ENCODE data around the gene NOC4L.
A peak's percentile ranks its signal among the peaks of the same experiment; 100 is the strongest.

The NOC4L gene

GRCh38 chr12:132170094-132170636 lies 25.9 kb downstream of the NOC4L start:
- no peak for DNase-seq (ENCODE audit: low read depth)

DNA sequence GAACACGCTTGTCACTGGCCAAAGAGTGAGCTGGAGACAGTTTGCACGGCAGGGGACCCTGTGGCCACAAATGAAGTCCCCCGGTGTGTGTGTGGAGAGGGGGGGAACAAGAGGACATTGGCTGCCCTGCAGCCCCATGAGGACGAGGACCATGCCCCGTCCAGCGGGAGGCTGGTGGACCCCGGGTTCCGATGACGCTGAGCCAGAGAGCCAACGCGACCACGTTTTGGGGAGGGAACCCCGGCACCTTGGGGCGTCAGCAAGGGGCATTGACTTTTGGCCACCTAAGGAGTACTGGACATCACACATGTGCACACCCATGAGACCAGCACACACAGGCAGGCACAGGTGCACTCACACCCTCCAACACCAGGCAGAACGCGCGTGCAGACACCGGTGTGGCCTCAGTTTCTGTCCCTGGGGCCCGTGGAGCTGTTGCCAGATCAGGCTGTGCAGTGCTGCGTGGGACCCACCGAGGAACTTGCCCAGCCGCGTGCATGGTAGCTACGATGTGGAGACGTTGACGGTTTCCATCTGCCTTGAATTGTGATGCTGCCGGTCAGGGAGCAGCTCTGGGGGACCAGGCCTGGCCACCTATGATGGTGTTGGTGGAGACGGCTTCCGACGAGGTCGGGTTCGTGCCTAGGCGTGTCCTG lies 26.5 kb downstream of the NOC4L start:
- no peak for DNase-seq (ENCODE audit: low read depth)

- DNase-seq (ENCODE audit: low read depth), result no peak
Measured at GRCh38 chr12:132171293-132171967, 27.2 kb downstream of the NOC4L start.

- DNase-seq (ENCODE audit: low read depth), result no peak
Measured at GRCh38 chr12:132171968-132172521, 27.8 kb downstream of the NOC4L start.

- DNase-seq (ENCODE audit: low read depth), result no peak
Measured at GRCh38 chr12:132172619-132173018, 28.4 kb downstream of the NOC4L start.

DNA sequence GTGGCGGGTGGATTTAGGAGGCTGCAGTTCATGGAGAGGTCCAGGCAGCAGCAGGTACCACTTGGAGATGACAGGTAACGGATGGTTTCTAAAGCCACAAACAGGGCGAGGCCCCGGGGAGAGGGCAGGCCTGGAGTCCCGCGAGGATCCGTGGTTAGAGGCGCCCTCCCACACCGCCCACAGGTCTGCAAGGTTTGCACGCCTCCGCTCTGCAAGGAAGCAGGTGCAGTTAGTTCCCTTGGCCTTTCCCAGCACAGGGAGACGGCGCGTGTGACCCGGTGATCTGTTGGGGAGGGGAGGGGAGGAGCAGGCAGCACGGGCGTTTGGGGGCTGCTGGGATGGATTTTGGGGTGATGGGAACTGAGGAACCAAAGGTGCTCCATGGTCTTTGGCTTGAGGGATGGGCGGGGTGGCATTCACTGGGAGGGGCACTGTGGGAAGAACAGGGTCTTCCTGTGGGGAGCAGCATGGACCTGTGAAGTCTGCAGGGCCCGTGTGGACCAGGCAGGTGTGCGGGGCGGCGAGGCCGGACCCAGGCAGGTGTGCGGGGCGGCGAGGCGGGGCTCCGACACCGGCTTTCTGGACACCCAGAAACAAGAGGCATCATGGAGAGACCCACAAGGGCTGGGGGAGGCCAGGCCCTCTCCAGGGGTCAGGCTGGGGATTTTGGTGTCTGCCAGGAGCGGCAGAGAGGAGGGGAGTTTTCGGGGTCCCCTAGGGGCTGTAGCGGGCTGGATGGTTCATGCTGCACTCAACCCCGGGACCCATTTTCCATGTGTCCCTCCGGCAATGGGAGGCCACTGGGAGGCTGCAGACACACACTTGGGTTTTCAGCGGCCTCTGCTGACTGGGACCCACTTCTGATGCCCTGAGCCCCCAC lies 29.1 kb downstream of the NOC4L start:
- no peak for DNase-seq (ENCODE audit: low read depth)

DNA sequence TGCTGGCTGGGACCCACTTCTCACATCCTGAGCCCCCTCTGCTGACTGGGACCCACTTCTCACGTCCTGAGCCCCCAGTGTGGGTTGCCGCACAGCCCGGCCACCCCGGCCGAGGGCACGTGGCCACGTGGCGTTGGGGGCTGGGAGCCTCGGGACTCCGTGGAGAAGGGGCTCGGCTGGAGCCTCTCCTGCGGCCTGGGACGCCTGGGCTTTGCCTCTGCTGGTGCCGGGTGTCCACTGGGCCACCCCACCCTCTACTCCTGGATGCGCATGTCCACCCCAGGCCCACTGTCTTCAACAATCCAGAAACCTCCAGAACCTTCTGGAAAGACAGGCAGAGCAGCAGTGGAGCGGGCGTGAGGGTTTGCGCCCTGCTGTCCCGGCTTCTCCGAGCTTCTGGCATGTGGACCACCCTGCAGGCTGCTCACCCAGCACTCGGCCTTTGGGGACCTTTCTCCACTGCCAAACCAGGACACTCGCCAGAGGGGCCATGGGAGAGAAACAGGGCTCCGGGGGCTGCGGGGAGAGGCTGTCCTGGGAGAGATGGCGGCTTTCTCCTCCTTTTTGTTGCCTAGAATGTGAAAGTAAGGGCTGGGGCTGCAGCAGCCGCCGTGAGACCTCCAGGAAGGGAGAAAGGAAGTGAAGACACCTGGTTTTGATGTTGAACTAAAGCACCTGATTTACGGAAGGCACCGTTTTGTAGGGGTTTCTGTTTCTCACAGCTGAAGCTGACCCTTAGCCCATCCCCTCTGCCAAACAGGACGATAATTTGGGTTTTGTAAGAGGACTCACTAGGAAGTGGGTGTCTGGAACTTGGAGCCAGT lies 30.0 kb downstream of the NOC4L start:
- DNase-seq (ENCODE audit: low read depth), result no peak

- no peak for DNase-seq (ENCODE audit: low read depth)
Measured at GRCh38 chr12:132174839-132175490, 30.7 kb downstream of the NOC4L start.

- DNase-seq (ENCODE audit: low read depth), result no peak
Measured at GRCh38 chr12:132175496-132176384, 31.5 kb downstream of the NOC4L start.

- DNase-seq (ENCODE audit: low read depth), result no peak
Measured at GRCh38 chr12:132176385-132176919, 32.2 kb downstream of the NOC4L start.

DNA sequence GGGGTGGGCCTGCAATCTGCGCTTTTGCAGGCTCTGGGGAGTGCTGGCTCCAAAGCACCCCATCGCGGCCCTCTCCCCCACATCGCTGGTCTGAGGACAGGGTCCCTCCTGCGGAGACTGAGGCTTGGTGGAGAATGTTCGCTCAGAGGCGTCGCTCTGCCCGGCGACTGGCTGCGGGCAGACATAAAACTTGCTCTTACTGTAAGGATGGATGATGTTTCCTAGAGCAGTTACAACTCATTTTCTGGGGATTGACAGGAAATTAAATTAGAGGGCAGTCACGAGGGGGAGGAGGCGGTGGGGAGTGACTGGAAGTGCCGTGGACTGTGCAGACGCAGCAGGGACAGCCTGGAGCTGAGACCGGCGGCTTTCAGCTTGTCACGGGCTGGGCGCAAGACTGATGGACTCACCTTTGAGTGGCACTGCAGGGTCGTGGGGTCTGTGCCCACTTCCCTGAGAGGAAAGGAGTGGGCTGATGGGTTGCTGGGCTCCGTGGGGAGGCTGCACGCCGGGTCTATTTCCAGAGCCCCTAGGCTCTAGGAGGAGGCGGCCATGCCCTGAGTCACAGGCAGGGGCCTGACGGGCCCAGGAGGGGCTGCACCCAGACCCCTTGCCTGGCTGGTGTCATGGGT lies 32.8 kb downstream of the NOC4L start:
- no peak for DNase-seq (ENCODE audit: low read depth)

- DNase-seq (ENCODE audit: low read depth), result no peak
Measured at GRCh38 chr12:132178316-132178715, 34.1 kb downstream of the NOC4L start.

- peak; percentile 32 for DNase-seq (ENCODE audit: low read depth)
Measured at GRCh38 chr12:132178801-132179401, 34.6 kb downstream of the NOC4L start.

GRCh38 chr12:132179431-132180362 lies 35.4 kb downstream of the NOC4L start:
- no peak for DNase-seq (ENCODE audit: low read depth)

DNA sequence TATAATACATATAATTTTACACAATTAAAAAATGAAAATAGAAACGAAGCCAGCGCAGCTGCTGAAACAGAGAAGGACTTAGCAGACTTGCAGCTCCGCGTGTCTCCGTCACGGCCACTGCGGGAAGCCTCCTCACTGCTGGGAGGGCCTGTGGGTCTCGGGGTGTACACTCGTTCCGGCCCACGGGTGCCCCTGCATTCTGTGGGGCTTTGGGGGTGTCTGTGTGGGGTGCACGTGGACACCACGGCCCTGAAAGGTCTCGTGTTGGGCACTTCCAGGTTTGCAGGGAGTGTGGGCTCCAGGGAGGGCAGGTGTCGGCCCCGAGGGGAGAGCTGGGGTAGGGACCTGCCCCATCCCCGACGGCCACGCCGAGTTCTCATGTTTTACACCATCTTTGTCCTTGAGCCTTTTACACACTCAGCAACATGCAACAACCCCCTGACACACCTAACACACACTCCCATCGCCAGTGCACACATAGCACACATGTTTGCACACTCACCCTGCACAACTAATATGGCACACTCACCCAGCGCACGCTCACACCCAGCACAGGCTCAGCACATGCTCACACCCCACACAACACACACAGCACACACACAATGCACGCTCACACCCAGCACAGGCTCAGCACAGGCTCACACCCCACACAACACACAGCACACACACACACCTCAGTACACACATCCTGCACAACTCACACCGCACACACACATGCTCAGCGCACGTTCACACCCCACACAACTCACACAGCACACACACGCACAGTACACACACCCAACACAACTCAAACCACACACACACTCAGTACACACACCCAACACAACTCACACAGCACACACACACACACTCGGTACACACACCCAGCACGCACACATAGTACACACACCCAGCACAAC lies 36.6 kb downstream of the NOC4L start:
- DNase-seq (ENCODE audit: low read depth), result no peak

DNA sequence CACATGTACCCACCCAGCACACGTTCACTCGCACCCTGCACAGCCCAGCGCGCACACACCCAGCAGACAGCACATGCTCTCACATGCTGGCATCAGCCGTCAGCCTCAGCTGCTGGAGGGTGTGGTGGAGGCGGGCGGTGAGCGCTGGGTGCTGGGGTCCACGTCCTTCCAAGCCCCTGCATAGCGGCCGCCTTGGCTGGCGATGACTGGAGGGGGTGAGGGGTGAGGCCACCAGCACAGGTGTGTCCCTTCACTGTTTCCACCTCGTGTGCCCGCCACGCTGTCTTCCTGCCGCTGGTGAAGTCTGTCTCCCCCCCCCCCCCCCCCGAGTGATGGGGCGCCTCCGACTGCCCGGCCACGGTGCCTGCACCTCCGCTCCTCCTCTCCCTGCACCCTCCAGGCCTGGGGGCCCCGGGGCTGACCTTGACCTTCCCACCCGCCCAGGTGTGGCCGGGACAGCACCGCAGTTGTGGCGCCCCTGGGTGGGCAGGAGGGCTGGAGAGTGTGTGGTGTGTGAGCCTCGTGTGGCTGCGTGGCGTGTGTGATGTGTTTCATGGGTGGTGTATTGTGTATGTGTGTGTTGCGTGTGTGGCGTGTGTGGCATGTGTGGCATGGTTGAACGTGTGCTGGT lies 37.4 kb downstream of the NOC4L start:
- DNase-seq (ENCODE audit: low read depth), result no peak
